GM23338 (cell line): ENCODE measurements around the gene ALDH9A1. TPM values are rescaled to one million over a fixed set of nuclear protein-coding genes. Genes with fewer than 3 reads are reported as not detected.
"Not testable (repeated sequence)": the region's sequence is repeated elsewhere in the genome, so short reads cannot be mapped to it uniquely, and the experiment has no call there.

ENCODE experiments used
- ATAC-seq: fragments of 200-7000 bp; cut with Tn5 transposase; 3 replicates; pipeline ENCODE4 v1.9.1; 2020
- DNase-seq: peaks from one replicate; pipeline ENCODE4 v3.0.0-alpha.2; 2015; ENCODE audit warnings: low spot score
- H2AFZ ChIP-seq: fragments of 200-600 bp; sonication (generic); 2 replicates; pipeline ENCODE4 v1.8.0; 2016; ENCODE audit warnings: antibody characterized with exemption, mild to moderate bottlenecking, moderate library complexity
- H3F3A ChIP-seq: fragments of 200-600 bp; sonication (generic); replicated peaks from 2 replicates; pipeline ENCODE4 v1.8.0; 2017; ENCODE audit warnings: antibody characterized with exemption, mixed run types, low read depth
- H3K27ac ChIP-seq: fragments of 200-600 bp; sonication (generic); 2 replicates; pipeline ENCODE4 v1.6.1; 2016; ENCODE audit warnings: low read depth
- H3K27me3 ChIP-seq: fragments of 200-600 bp; sonication (generic); 2 replicates; pipeline ENCODE4 v1.8.0; 2016; ENCODE audit warnings: mild to moderate bottlenecking, mixed run types, moderate library complexity; ENCODE audit not compliant: insufficient read depth
- H3K36me3 ChIP-seq: fragments of 200-600 bp; sonication (generic); 2 replicates; pipeline ENCODE4 v1.8.0; 2016; ENCODE audit warnings: mild to moderate bottlenecking; ENCODE audit not compliant: insufficient read depth
- H3K4me1 ChIP-seq: fragments of 200-600 bp; sonication (generic); 2 replicates; pipeline ENCODE4 v1.8.0; 2016; ENCODE audit warnings: mild to moderate bottlenecking, moderate library complexity; ENCODE audit not compliant: insufficient read depth
- H3K4me2 ChIP-seq: fragments of 200-600 bp; sonication (generic); 2 replicates; pipeline ENCODE4 v1.7.1; 2017; ENCODE audit warnings: mixed run types
- H3K4me3 ChIP-seq: fragments of 200-600 bp; sonication (generic); 2 replicates; pipeline ENCODE4 v1.6.1; 2016; ENCODE audit warnings: mixed run types
- H3K79me2 ChIP-seq: fragments of 200-600 bp; sonication (generic); replicated peaks from 2 replicates; pipeline ENCODE4 v1.8.0; 2017; ENCODE audit warnings: mild to moderate bottlenecking; ENCODE audit not compliant: insufficient read depth
- H3K9me2 ChIP-seq: fragments of 200-600 bp; sonication (generic); 2 replicates; pipeline ENCODE4 v1.8.0; 2017; ENCODE audit not compliant: insufficient read depth
- H4K20me1 ChIP-seq: fragments of 200-600 bp; sonication (generic); replicated peaks from 2 replicates; pipeline ENCODE4 v1.8.0; 2017; ENCODE audit warnings: mild to moderate bottlenecking; ENCODE audit not compliant: insufficient read depth
- H3K27ac Mint-ChIP-seq: 2 replicates; pipeline ENCODE4 v1.8.0; 2020; ENCODE audit warnings: inconsistent platforms, mild to moderate bottlenecking, moderate library complexity, mixed read lengths
- H3K27me3 Mint-ChIP-seq: 3 replicates; pipeline ENCODE4 v1.8.0; 2022; ENCODE audit warnings: low read depth, mild to moderate bottlenecking, moderate library complexity, mixed read lengths, inconsistent platforms; ENCODE audit not compliant: insufficient read depth, poor library complexity
- H3K36me3 Mint-ChIP-seq: 3 replicates; pipeline ENCODE4 v1.8.0; 2021; ENCODE audit warnings: low read depth, mild to moderate bottlenecking, inconsistent platforms, moderate library complexity, mixed read lengths
- H3K4me1 Mint-ChIP-seq: 3 replicates; pipeline ENCODE4 v1.8.0; 2020; ENCODE audit warnings: mild to moderate bottlenecking, inconsistent platforms, mixed read lengths
- H3K4me3 Mint-ChIP-seq: 3 replicates; pipeline ENCODE4 v1.8.0; 2021; ENCODE audit warnings: moderate library complexity, mild to moderate bottlenecking, inconsistent platforms, mixed read lengths
- H3K9me3 Mint-ChIP-seq: 3 replicates; pipeline ENCODE4 v1.8.0; 2020; ENCODE audit warnings: moderate library complexity, mild to moderate bottlenecking, inconsistent platforms, mixed read lengths
- EZH2 ChIP-seq: fragments of 200-600 bp; sonication (generic); IDR thresholded peaks from one replicate; pipeline ENCODE4 v1.8.0; 2017; ENCODE audit warnings: antibody characterized with exemption, mild to moderate bottlenecking, low read depth; ENCODE audit not compliant: unreplicated experiment
- EZH2phosphoT487 ChIP-seq: fragments of 200-600 bp; sonication (generic); IDR thresholded peaks from one replicate; pipeline ENCODE4 v1.8.1; 2018; ENCODE audit warnings: antibody characterized with exemption; ENCODE audit not compliant: unreplicated experiment
- STAT1 ChIP-seq: IDR thresholded peaks from one replicate; pipeline ENCODE4 v1.6.1; 2016; ENCODE audit warnings: antibody characterized with exemption; ENCODE audit not compliant: unreplicated experiment
- ZNF331 ChIP-seq: fragments of 250-450 bp; sonication (Bioruptor Pico); IDR thresholded peaks from 2 replicates; pipeline ENCODE4 v1.5.0; 2020; ENCODE audit warnings: low read depth, mild to moderate bottlenecking, moderate library complexity
- polyA plus RNA-seq: library from polyadenylated mRNA; unstranded; fragments of >200 nt; fragmentation: Nextera tagmentation; extraction: Ambion mirVana; gene quantifications from 2 replicates; pipeline ENCODE4 v1.2.1, GENCODE V29; 2016
- total RNA-seq: library from RNA; depleted of rRNA; stranded (reverse); fragments of >200 nt; shearing (Covaris generic); gene quantifications from 2 replicates; pipeline ENCODE4 v1.2.3, GENCODE V29; 2014
- TF ChIP-seq, protein P1 (sequence below): fragments of 250-450 bp; sonication (Bioruptor Pico); IDR thresholded peaks from 2 replicates; pipeline ENCODE4 v1.5.0; 2020; ENCODE audit warnings: mild to moderate bottlenecking, moderate library complexity
- TF ChIP-seq, protein P2 (sequence below): IDR thresholded peaks from 2 replicates; pipeline ENCODE4 v1.6.1; 2016; ENCODE audit warnings: antibody characterized with exemption

Gene ALDH9A1
- total and polyA plus RNA-seq, 2 experiments from 2014 or later: 50.6 to 59.2 TPM

DNA sequence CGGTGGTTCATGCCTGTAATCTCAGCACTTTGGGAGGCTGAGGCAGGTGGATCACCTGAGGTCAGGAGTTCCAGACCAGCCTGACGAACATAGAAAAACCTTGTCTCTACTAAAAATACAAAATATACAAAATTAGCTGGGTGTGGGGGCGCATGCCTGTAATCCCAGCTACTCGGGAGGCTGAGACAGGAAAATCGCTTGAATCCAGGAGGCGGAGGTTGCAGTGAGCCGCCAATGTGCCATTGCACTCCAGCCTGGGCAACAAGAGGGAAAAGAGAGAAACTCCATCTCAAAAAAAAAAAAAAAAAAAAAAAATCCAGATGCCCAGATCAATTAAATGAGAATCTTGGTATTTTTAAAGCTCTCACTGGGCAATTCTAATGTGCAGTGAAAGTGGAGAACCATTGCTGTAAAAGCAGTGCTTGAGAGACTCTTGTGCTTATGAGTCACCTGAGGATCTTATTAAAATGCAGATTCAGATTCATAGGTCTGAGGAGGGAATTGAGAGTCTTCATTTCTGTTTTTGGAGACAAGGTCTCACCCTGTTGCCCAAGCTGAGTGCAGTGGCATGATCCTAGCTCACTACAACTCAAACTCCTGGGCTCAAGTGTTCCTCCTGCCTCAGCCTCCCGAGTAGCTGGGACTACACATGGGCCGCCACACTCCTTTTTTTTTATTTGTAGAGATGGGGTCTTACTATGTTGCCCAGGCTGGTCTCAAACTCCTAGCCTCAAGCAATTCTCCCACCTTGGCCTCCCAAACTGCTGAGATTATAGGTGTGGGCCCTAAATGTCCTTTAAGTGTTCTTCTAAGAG lies 39.4 kb downstream of the ALDH9A1 start:
- H3K27me3 Mint-ChIP-seq, H3K9me2 ChIP-seq, H3K4me1 Mint-ChIP-seq, H4K20me1 ChIP-seq, H3K4me3 ChIP-seq, H3K9me3 Mint-ChIP-seq, H3K27me3 ChIP-seq, H3K4me2 ChIP-seq, ATAC-seq, H3K4me1 ChIP-seq, DNase-seq, H3K27ac Mint-ChIP-seq, H3K79me2 ChIP-seq, H3K4me3 Mint-ChIP-seq, H2AFZ ChIP-seq, H3F3A ChIP-seq: not testable (repeated sequence)
- peaks cover 13% of the 10 kb centered on the region; the same call in 1 of the 2 replicates for H3K36me3 ChIP-seq
- peak overlapping the region; percentile 57 for H3K27ac ChIP-seq
- peaks cover 40% of the 10 kb centered on the region for H3K36me3 Mint-ChIP-seq

GRCh38 chr1:165650981-165651625 lies 47.3 kb downstream of the ALDH9A1 start:
- TF ChIP-seq ZNF331 (CRISPR knock-in tag) (no peak), EZH2 (no peak), EZH2phosphoT487 (no peak), STAT1 (no peak)
- TF ChIP-seq, protein P1, sequence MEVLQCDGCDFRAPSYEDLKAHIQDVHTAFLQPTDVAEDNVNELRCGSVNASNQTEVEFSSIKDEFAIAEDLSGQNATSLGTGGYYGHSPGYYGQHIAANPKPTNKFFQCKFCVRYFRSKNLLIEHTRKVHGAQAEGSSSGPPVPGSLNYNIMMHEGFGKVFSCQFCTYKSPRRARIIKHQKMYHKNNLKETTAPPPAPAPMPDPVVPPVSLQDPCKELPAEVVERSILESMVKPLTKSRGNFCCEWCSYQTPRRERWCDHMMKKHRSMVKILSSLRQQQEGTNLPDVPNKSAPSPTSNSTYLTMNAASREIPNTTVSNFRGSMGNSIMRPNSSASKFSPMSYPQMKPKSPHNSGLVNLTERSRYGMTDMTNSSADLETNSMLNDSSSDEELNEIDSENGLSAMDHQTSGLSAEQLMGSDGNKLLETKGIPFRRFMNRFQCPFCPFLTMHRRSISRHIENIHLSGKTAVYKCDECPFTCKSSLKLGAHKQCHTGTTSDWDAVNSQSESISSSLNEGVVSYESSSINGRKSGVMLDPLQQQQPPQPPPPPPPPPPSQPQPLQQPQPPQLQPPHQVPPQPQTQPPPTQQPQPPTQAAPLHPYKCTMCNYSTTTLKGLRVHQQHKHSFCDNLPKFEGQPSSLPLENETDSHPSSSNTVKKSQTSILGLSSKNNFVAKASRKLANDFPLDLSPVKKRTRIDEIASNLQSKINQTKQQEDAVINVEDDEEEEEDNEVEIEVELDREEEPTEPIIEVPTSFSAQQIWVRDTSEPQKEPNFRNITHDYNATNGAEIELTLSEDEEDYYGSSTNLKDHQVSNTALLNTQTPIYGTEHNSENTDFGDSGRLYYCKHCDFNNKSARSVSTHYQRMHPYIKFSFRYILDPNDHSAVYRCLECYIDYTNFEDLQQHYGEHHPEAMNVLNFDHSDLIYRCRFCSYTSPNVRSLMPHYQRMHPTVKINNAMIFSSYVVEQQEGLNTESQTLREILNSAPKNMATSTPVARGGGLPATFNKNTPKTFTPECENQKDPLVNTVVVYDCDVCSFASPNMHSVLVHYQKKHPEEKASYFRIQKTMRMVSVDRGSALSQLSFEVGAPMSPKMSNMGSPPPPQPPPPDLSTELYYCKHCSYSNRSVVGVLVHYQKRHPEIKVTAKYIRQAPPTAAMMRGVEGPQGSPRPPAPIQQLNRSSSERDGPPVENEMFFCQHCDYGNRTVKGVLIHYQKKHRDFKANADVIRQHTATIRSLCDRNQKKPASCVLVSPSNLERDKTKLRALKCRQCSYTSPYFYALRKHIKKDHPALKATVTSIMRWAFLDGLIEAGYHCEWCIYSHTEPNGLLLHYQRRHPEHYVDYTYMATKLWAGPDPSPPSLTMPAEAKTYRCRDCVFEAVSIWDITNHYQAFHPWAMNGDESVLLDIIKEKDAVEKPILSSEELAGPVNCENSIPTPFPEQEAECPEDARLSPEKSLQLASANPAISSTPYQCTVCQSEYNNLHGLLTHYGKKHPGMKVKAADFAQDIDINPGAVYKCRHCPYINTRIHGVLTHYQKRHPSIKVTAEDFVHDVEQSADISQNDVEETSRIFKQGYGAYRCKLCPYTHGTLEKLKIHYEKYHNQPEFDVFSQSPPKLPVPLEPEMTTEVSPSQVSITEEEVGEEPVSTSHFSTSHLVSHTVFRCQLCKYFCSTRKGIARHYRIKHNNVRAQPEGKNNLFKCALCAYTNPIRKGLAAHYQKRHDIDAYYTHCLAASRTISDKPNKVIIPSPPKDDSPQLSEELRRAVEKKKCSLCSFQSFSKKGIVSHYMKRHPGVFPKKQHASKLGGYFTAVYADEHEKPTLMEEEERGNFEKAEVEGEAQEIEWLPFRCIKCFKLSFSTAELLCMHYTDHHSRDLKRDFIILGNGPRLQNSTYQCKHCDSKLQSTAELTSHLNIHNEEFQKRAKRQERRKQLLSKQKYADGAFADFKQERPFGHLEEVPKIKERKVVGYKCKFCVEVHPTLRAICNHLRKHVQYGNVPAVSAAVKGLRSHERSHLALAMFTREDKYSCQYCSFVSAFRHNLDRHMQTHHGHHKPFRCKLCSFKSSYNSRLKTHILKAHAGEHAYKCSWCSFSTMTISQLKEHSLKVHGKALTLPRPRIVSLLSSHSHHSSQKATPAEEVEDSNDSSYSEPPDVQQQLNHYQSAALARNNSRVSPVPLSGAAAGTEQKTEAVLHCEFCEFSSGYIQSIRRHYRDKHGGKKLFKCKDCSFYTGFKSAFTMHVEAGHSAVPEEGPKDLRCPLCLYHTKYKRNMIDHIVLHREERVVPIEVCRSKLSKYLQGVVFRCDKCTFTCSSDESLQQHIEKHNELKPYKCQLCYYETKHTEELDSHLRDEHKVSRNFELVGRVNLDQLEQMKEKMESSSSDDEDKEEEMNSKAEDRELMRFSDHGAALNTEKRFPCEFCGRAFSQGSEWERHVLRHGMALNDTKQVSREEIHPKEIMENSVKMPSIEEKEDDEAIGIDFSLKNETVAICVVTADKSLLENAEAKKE (CRISPR knock-in tag): no peak
- TF ChIP-seq, protein P2, sequence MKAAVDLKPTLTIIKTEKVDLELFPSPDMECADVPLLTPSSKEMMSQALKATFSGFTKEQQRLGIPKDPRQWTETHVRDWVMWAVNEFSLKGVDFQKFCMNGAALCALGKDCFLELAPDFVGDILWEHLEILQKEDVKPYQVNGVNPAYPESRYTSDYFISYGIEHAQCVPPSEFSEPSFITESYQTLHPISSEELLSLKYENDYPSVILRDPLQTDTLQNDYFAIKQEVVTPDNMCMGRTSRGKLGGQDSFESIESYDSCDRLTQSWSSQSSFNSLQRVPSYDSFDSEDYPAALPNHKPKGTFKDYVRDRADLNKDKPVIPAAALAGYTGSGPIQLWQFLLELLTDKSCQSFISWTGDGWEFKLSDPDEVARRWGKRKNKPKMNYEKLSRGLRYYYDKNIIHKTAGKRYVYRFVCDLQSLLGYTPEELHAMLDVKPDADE: no peak
- H3K27ac ChIP-seq: no peak overlapping the region
- H3K4me3 ChIP-seq: no peak overlapping the region
- Mint-ChIP-seq H3K4me1 (peaks cover 5% of the 10 kb centered on the region; the same call in 2 of the 3 replicates), H3K9me3 (no peaks in the 10 kb centered on the region), H3K27me3 (peaks cover 2% of the 10 kb centered on the region), H3K27ac (no peak overlapping the region), H3K4me3 (no peak overlapping the region), H3K36me3 (peaks cover 22% of the 10 kb centered on the region)
- DNase-seq: no peak
- 0 out of 2 replicates have a peak, but pooled peaks cover 5% of the 10 kb centered on the region for H3K4me1 ChIP-seq
- H3F3A ChIP-seq: no peaks in the 10 kb centered on the region
- H3K9me2 ChIP-seq: no peaks in the 10 kb centered on the region
- ATAC-seq: no peak
- H3K27me3 ChIP-seq: no peaks in the 10 kb centered on the region
- 0 out of 2 replicates have a peak, but pooled peaks cover 4% of the 10 kb centered on the region for H4K20me1 ChIP-seq
- H3K79me2 ChIP-seq: peaks cover 13% of the 10 kb centered on the region
- H3K36me3 ChIP-seq: peaks cover 13% of the 10 kb centered on the region
- H2AFZ ChIP-seq: no peak overlapping the region
- H3K4me2 ChIP-seq: no peak overlapping the region
